GM20000 (cell line): ENCODE results near the gene PPP1R2.

Experiments used
- DNase-seq: peaks from one replicate; pipeline ENCODE4 v3.0.0; 2012; ENCODE audit warnings: low spot score
- CTCF ChIP-seq: IDR thresholded peaks from 2 replicates; pipeline ENCODE4 v1.5.1; 2012; ENCODE audit warnings: mild to moderate bottlenecking, control low read depth; ENCODE audit errors: extremely low read depth, missing control alignments

The PPP1R2 gene

GRCh38 chr3:195553268-195553667 lies 10.1 kb upstream of the PPP1R2 start:
- no peak for DNase-seq
- no peak for TF ChIP-seq CTCF

GRCh38 chr3:195551381-195551978 lies 8.4 kb upstream of the PPP1R2 start:
- no peak for TF ChIP-seq CTCF
- no peak for DNase-seq

- TF ChIP-seq CTCF = no peak
- DNase-seq = no peak
Observed at GRCh38 chr3:195550723-195551122, 7.6 kb upstream of the PPP1R2 start.

- peak; percentile 63 for DNase-seq
- no peak for TF ChIP-seq CTCF
Observed at GRCh38 chr3:195549931-195550519, 6.9 kb upstream of the PPP1R2 start.

- no peak for DNase-seq
- TF ChIP-seq CTCF = no peak
Observed at GRCh38 chr3:195548987-195549386, 5.9 kb upstream of the PPP1R2 start.

GRCh38 chr3:195548501-195548900 lies 5.4 kb upstream of the PPP1R2 start:
- DNase-seq = no peak
- no peak for TF ChIP-seq CTCF

- DNase-seq = no peak
- no peak for TF ChIP-seq CTCF
Observed at GRCh38 chr3:195548006-195548405, 4.9 kb upstream of the PPP1R2 start.
